ENCODE measurements around the gene RHOV.

RHOV gene

DNA sequence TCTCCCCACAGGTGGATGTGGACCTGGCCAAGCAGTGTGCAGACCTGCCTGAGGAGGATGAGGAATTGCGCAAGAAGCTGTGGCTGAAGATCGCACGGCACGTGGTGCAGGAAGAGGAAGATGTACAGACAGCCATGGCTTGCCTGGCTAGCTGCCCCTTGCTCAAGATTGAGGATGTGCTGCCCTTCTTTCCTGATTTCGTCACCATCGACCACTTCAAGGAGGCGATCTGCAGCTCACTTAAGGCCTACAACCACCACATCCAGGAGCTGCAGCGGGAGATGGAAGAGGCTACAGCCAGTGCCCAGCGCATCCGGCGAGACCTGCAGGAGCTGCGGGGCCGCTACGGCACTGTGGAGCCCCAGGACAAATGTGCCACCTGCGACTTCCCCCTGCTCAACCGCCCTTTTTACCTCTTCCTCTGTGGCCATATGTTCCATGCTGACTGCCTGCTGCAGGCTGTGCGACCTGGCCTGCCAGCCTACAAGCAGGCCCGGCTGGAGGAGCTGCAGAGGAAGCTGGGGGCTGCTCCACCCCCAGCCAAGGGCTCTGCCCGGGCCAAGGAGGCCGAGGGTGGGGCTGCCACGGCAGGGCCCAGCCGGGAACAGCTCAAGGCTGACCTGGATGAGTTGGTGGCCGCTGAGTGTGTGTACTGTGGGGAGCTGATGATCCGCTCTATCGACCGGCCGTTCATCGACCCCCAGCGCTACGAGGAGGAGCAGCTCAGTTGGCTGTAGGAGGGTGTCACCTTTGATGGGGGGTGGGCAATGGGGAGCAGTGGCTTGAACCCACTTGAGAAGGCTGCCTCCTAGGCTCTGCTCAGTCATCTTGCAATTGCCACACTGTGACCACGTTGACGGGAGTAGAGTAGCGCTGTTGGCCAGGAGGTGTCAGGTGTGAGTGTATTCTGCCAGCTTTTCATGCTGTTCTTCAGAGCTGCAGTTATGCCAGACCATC is 28.8 kb upstream of the RHOV start:
- no peak for DNase-seq

DNA sequence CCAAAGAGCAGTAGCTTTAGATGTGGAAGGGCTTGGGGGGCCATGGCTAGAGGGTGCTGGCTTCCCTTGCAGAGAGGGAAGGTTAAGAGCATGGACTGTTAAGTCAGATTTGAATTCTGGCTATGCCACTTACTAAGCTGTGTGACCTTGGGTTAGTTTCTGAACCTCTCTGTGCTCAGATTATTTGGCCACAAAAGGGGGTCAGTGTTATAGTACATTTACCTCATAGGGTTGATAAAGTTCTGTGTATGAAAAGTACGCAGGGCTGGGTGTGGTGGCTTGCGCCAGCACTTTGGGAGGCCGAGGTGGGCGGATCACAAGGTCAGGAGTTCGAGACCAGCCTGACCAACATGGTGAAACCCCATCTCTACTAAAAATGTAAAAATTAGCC is 27.0 kb upstream of the RHOV start:
- no peak for DNase-seq

DNA sequence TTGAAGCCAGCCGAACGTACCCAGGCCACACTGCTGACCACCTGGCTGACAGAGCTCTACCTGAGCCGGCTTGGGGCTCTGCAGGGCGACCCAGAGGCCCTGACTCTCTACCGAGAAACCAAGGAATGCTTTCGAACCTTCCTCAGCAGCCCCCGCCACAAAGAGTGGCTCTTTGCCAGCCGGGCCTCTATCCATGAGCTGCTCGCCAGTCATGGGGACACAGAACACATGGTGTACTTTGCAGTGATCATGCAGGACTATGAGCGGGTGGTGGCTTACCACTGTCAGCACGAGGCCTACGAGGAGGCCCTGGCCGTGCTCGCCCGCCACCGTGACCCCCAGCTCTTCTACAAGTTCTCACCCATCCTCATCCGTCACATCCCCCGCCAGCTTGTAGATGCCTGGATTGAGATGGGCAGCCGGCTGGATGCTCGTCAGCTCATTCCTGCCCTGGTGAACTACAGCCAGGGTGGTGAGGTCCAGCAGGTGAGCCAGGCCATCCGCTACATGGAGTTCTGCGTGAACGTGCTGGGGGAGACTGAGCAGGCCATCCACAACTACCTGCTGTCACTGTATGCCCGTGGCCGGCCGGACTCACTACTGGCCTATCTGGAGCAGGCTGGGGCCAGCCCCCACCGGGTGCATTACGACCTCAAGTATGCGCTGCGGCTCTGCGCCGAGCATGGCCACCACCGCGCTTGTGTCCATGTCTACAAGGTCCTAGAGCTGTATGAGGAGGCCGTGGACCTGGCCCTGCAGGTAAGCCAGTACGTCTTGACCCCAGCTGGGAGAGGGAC is 26.4 kb upstream of the RHOV start:
- DNase-seq, result no peak

DNA sequence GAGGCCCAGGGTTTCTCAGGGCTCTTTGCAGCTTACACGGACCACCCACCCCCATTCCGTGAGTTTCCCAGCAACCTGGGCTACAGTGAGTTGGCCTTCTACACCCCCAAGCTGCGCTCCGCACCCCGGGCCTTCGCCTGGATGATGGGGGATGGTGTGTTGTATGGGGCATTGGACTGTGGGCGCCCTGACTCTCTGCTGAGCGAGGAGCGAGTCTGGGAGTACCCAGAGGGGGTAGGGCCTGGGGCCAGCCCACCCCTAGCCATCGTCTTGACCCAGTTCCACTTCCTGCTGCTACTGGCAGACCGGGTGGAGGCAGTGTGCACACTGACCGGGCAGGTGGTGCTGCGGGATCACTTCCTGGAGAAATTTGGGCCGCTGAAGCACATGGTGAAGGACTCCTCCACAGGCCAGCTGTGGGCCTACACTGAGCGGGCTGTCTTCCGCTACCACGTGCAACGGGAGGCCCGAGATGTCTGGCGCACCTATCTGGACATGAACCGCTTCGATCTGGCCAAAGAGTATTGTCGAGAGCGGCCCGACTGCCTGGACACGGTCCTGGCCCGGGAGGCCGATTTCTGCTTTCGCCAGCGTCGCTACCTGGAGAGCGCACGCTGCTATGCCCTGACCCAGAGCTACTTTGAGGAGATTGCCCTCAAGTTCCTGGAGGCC is 25.6 kb upstream of the RHOV start:
- DNase-seq, result no peak

DNA sequence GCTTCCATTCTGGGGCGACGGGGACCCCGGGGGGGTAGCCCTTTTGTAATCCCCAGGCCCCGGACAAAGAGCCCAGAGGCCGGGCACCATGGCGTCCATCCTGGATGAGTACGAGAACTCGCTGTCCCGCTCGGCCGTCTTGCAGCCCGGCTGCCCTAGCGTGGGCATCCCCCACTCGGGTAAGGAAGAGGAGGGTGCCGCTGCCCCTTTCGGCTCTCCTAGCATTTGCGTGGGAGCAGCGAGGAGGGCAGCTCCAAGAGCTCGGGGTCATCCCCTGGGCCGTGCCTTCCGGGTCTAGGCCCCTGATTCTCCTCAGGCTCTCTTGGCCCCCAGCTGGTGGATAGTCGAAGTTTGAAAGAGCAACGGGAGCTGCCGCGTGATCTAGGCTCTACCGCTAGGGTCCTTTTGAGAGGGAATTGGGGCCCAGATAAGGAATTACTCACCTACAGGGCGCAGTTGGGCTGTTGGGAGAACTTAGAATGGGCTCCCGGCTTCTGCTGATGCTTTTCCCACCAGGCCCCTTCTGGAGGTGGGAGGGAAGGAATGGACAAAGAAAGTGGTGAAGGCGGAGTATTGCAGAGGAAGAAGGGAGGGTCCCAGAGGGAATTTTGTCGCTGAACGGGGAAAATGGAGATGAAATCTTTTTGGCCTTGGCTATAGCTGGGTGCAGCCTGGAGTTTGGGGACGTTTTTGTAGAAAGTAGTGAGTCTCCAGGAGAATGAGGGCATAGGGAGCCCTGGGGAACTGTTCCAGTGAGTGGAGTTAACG is 20.8 kb upstream of the RHOV start:
- no peak for DNase-seq

DNA sequence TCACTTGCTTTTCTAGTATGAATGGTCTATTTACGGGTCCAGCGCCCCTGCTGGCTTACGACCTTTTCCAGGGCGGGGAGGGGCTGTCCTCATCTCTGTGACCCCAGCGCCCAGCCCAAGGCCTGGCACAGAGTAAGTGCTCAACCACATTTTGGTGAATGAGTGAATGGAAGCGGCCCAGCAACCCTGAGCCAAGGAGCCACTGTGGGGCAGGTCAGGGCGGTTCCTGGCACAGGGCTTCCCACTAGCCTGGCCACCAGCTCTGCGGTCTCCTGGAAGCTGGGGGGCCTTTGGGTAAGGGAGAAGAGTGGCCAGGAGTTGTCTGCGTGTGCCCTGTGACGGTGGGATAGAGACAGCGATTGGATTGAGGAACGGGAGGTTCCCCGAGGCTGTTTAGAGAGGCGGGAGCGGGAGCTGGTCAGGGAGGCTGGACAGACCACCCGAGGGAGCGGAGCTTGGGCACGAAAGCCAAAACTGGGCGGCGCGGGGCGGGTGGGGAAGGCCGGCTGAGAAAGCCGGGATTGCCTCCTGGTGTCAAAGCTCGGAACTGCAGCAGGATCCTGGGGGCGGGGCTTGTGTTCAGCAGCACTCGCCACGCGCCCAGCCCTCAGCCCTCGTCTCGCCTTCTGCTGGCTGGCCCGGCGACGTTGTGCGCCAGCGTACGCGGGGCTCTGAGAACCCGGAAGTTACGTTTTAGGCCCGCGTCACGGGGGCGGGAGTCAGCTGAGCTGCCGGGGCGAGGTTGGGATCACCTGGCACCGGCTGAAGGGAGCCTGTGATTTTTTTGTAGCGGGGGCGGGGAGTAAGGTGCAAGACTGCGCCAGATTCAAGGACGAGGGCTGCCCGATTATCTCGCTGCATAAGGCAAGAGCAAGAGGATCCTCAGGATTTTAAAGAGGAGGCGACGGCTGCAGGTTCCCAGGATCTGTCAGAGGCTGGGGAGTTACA is 20.0 kb upstream of the RHOV start, which contains the start of gene VPS18:
TSS of gene VPS18 (plus strand) at position 718 of the 948 bp plus-strand sequence. CDS start 319 bp downstream, outside the sequence.
- peak; percentile 70 for DNase-seq

DNA sequence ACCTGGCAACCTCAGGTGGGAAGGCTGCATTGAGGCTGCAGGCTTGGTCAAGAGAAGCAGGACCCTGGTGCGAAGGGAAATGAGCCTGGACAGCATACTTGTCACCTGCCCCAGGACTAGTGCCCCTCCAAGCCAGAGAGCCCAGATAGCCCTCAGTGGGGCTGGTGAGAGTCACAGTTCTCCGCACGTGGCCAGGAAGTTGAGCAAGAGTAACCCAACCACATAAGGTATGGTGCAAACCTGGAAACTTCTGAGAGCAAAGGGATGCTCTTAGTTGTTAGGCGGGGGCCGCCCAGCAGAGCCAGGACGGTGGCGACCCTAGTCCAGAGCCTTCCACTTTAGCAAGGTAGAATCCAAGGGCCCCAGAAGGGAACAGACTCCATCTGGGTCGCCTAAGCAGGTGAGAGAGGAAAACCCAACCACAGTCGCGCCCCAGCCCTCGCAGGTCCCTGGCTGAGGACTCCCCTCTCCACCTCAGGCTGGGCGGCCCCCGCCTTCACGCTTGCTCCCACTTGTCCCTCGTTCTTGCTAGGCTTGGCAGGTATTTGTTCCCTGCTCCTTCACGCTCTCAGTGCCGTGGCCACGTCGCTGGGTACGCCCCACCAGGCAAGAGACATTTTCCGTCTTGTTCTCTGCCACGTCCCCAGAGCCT is 19.1 kb upstream of the RHOV start:
- no peak for DNase-seq

DNA sequence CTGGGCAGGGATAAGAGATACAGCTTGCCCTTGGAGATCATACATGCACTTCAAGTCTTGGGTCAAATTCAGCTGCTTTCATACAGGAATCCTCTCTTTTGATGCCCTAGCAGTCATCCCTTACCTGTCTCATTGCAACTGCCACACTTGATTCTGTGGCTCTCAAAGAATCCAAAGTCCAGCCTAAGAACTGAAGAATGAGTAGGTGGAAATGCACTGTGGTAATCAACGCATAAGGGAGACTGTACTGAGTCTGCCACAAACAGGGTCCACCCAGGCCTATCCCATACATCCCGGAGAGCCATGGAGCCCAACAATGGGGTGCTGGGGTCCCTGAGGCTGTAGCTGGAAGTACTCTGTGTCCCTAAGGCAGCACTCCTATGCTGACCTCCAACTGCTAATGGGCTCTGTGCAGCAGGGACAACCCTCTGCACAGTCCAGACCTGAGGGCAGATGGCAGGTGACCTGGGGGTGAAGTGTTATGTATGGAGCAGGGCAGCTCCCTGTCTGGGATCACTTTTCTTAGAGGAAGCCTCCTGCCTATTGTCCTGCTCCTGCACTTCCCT is 18.5 kb upstream of the RHOV start:
- no peak for DNase-seq

DNA sequence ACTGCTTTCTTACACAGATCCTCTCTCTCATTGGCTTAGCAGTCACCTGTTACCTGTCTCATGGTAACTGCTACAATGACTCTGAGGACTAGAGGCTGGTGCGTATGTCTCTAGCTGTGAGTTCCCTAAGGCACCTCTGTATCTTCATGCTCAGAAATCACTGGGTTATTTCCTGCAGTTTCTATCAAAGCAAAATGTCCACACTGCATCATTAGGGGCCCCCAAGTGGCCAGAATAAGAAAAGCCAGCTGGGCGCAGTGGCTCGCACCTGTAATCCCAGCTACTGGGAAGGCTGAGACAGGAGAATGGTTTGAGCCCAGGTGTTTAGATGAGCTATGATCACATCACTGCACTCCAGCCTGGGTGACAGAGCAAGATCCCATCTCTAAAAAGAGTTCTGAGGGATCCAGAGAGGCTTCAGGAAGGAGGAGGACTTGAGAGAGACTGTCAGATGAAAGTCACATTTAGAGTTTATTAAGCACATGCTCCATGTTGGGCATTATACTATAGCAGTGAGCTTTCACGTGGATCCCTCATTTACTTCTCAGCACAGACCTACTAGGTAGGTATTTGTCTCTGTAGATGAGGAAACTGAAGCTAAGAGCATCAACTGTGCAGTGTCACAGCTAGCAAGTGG is 17.9 kb upstream of the RHOV start:
- DNase-seq, result no peak

DNA sequence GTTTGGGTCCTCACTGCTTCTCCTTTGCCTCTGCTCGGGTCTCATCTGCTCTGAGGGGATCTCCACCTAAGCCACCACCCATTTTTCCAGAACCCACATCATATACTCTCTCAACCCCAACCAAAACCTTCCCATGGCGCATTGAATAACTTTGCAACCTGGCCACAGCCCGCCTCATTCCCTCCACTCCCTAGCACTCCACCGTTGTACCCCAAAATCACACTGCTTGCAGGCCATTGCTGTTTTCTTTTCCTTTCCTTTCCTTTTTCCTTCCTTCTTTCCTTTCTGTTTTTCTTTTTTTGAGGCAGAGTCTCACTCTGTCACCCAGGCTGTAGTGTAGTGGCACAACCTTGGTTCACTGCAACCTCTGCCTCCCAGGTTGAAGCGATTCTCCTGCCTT is 17.1 kb upstream of the RHOV start:
- no peak for DNase-seq

DNA sequence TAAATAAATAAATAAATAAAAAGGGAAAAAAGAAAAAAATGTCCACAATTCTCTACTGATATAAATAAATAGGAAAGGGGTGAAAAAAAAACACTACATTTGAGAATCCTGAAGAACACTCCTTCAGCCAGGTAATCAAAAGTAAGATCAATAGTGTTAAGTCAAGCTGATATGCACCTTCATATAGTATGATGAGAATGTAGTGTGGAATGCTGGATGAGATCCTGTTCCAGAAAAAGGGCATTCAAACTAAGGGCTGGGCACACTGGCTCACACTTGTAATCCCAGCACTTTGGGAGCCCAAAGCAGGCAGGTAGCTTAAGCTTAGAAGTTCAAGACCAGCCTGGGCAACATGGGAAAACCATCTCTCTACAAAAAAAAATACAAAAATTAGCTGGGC is 15.1 kb upstream of the RHOV start:
- DNase-seq, result no peak

DNA sequence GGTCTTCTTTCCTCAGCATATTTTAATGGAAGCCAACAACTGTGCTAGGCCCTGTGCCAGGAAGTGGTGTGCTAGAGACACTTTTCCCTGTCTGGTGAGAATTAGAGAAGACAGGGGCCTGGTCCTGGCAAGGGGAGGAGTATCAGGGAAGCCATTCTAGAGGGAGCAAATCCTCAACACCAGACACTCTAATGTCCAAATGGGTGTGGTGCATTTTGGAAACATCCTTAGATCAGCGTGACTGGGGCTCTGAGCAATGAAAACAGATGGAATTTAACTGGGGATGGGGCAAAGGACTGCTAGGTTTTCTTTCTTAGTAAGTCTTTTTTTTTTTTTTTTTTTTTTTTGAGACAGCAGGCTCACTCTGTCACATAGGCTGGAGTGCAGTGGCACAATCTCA is 12.6 kb upstream of the RHOV start:
- DNase-seq, result no peak

DNA sequence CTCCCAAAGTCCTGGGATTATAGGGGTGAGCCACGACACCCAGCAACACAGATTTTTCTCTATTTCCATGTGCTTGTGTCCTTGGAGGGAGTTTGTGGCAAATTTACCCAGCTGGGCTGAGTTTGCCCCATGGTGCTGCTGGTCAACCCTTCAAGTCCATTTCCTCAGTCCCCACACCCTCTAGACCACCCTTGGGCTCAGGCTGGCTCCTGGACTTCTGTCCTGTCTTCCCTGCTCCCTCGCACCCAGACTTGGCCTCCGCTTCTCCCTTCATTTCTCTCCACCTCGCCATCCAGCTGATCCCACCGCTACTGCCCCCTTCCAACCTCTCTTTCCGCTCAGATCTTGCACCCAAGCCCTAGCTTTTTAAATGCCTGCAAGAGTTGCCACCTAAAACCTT is 7.3 kb upstream of the RHOV start:
- DNase-seq, result no peak

DNA sequence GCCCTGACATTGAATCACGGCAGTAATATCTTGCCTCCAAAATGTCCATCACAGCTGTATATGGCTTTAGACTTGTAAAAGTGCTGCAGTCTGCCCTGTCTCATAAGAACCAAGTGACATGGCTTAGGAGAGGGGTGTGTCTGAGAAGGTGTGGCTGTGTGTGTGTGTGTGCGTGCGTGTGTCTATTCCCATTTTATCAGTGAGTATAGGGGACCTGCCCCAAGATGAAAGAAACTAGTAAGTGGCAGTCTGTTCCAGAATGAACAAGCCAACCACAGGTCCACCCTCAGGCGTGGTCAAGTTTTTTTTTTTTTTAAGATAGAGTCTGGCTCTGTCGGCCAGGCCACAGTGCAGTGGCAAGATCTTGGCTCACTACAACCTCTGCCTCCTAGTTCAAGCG is 5.6 kb upstream of the RHOV start:
- no peak for DNase-seq

DNA sequence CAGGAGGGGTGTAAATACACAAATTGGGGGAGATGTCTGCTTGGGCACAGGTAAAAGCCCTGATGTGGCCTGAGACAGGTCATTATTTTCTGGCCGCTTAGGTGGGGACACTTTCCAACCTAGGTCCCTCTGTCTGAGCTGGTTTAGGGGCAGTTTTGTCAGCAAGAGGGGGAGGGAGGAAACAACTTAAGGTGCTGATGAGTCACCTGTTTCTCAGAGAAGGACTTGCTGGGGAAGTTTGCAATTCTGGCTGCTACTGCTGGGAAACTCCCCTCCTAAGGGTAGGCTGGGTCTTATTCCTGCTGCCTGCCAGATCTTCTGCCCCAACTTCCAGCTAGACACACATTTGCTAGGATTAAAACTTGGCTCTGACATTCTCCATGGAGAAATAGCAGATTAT is 4.8 kb upstream of the RHOV start:
- DNase-seq, result no peak

DNA sequence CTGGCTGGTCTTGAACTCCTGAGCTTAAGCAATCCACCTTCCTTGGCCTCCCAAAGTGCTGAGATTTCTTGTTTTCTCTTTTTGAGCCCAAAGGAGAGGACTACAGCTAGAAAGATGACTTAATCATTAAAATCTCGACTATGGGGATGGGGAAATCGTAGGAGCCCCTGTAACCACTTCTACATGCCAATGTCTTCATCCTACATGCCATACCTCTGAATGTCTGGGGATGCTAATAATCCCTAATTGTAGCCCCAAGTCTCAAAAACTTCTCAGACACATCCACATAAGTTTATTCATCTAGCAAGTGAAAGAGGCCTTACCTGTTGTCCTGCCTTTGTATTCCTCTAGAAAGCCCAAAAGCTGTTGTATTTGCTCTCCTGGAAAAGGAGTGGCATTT is 3.7 kb upstream of the RHOV start:
- no peak for DNase-seq

DNA sequence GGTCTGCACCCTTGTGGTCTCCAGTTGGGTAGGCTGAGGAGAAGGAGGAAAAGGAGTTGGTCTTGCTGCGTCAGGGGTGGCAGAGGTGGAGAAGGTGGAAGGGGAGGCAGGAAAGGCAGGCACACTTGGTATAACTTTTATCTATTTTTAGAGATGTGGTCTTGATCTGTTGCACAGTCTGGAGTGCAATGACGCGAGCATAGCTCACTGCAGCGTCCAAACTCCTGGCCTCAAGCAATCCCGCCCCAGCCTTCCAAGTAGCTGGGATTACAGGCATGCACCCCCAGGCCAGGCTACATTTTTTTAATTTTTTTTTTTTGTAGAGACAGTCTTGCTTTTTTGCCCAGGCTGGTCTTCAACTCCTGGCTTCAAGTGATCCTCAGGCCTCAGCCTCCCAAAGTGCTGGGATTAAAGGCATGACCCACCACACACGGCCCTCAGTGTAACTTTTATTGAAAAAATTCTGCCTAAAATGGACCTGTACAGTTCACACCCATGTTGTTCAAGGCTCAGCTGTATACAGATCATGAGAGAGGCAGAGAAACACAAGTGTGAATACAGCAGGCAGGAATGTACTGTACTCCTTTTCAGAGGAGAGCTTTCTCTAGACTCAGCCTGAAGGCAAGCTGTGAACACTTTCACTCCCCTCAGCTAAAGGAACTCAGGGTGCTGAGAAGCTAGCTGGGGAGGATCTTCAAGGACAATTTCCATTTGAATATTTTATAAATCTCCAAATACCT is 2.1 kb upstream of the RHOV start:
- DNase-seq, result no peak

DNA sequence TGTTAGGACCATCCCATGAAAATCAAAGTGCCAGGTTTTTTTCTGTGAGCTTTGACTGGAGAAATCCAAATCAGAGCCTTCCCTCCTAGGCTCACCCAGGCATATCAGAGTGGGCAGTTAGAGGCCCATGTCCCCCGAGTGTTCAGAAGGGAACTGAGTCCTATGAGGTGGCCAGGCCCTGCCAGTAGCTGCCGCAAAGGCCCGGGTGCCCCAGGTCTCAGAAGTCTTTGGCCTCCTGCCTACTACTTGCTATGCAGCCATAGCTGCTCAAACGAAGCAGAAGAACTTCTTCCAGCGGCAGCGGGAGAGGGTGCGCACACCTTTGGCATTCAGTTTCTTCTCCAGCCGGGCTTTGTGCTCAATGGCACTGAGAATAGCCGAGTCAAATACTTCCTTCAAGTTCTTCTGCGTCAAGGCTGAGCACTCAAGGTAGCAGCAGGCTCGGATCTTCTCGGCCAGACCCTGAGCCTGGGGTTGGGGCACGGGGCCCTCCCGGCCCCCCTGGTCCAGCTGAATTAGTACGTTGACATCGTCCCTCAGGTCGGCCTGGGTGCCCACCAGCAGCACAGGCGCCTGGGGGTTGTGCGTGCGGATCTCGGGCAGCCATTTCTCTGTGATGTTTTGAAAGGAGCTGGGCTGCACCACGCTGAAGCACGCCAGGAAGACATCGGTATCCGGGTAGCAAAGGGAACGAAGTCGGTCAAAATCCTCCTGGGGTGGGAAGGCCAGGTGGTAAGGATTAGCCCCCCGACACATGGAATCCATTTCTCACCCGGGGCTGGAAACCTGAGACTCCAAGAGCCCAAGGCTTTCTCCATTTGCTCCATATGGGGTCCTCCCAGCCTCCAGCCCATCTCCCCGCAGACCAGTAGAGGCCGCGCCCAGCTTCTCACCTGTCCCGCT is 992 bp downstream of the RHOV start:
- DNase-seq, result no peak

Measured in NCI-H2029 treated with DMSO at 0.1 percent for 48 hours (cell line).